Fibroblast of villous mesenchyme (primary cell): Measurements from ENCODE around the gene FOXK2. TPM values are rescaled to one million over a fixed set of nuclear protein-coding genes. Genes with fewer than 3 reads are reported as not detected.

Experiments used
- DNase-seq: peaks from one replicate; pipeline ENCODE4 v3.0.0-alpha.2; 2010; ENCODE audit warnings: low read depth
- H3K4me3 ChIP-seq: 2 replicates; pipeline ENCODE4 v1.5.1; 2011; ENCODE audit warnings: low read depth, mild to moderate bottlenecking, low read length
- CTCF ChIP-seq: IDR thresholded peaks from 2 replicates; pipeline ENCODE4 v1.5.1; 2012; ENCODE audit warnings: low read depth, mild to moderate bottlenecking, low read length; ENCODE audit not compliant: insufficient read depth
- total RNA-seq: library from RNA; depleted of rRNA; stranded (reverse); fragments of >200 nt; gene quantifications from 2 replicates; pipeline ENCODE4 v1.2.3, GENCODE V29; 2012

Gene FOXK2
- total RNA-seq, 1 donor, result 46.6 TPM

- TF ChIP-seq CTCF, result no peak
- DNase-seq, result no peak
- H3K4me3 ChIP-seq, result no peak overlapping the region
Observed at GRCh38 chr17:82480318-82480717, 39.2 kb upstream of the FOXK2 start.

- no peak overlapping the region for H3K4me3 ChIP-seq
- DNase-seq, result no peak
- no peak for TF ChIP-seq CTCF
Observed at GRCh38 chr17:82483204-82483660, 36.3 kb upstream of the FOXK2 start.

- DNase-seq, result no peak
- no peak overlapping the region for H3K4me3 ChIP-seq
- TF ChIP-seq CTCF, result no peak
Observed at GRCh38 chr17:82483836-82484235, 35.7 kb upstream of the FOXK2 start.

- TF ChIP-seq CTCF, result no peak
- DNase-seq, result no peak
- H3K4me3 ChIP-seq, result no peak overlapping the region
Observed at GRCh38 chr17:82486231-82487094, 33.1 kb upstream of the FOXK2 start.

- H3K4me3 ChIP-seq, result no peak overlapping the region
- TF ChIP-seq CTCF, result no peak
- no peak for DNase-seq
Observed at GRCh38 chr17:82487910-82488309, 31.6 kb upstream of the FOXK2 start.

- no peak for DNase-seq
- TF ChIP-seq CTCF, result no peak
- H3K4me3 ChIP-seq, result no peak overlapping the region
Observed at GRCh38 chr17:82489117-82489516, 30.4 kb upstream of the FOXK2 start.
